GM10266 (cell line): ENCODE measurements around the gene CADM1.

Experiments
- DNase-seq: peaks from one replicate; pipeline ENCODE4 v3.0.0; 2012; ENCODE audit errors: extremely low spot score
- TF ChIP-seq, protein P1 (sequence below): IDR thresholded peaks from 2 replicates; pipeline ENCODE4 v1.5.1; 2012; ENCODE audit warnings: mild to moderate bottlenecking, low read depth; ENCODE audit not compliant: control insufficient read depth, insufficient read depth; ENCODE audit errors: missing control alignments

The CADM1 gene

GRCh38 chr11:115544422-115544948, 40.3 kb upstream of the CADM1 start:
- TF ChIP-seq, protein P1, sequence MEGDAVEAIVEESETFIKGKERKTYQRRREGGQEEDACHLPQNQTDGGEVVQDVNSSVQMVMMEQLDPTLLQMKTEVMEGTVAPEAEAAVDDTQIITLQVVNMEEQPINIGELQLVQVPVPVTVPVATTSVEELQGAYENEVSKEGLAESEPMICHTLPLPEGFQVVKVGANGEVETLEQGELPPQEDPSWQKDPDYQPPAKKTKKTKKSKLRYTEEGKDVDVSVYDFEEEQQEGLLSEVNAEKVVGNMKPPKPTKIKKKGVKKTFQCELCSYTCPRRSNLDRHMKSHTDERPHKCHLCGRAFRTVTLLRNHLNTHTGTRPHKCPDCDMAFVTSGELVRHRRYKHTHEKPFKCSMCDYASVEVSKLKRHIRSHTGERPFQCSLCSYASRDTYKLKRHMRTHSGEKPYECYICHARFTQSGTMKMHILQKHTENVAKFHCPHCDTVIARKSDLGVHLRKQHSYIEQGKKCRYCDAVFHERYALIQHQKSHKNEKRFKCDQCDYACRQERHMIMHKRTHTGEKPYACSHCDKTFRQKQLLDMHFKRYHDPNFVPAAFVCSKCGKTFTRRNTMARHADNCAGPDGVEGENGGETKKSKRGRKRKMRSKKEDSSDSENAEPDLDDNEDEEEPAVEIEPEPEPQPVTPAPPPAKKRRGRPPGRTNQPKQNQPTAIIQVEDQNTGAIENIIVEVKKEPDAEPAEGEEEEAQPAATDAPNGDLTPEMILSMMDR, result no peak
- DNase-seq, result no peak

- no peak for DNase-seq
- TF ChIP-seq, protein P1, result no peak
Observed at GRCh38 chr11:115541518-115541917, 37.3 kb upstream of the CADM1 start.

DNA sequence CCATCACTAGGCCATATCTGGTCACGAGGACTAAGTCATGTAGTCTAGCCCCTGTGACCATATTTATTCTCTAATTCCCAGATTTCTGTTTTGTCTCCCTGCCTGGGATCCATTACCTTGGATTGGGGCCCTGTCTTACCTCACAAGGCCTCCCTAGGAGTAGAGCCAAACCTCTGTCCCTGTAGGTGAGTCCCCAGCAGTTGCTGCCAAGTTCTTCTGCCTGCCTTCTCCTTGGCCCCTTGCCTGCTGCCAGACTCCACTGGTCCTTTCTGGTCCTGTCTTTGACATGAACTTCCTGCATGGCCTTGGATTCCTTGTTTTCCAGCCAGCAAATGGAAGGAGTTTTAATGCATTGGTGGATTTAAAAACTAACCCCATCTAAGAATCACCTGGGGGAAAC, 35.6 kb upstream of the CADM1 start:
- TF ChIP-seq, protein P1, result no peak
- no peak for DNase-seq

DNA sequence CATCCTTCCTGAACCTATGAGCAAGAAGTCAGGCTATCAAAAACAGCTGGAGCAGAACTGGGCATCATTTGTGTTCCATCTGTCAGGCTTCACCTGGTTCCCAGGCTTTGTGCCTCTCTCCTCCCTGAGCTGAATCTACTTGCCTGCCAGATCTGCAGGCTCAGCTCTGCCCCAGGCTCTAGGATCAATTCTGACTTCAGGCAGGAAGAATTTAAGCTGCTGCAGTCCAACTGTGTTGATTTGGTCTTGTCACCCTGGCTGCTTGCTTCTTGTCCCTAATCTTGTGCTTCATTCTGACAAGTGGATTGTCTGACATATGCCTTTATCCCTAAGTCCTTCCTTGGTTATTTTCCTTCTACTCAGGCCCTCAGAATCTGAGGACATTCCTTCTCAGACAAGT, 31.6 kb upstream of the CADM1 start:
- TF ChIP-seq, protein P1, result no peak
- no peak for DNase-seq

DNA sequence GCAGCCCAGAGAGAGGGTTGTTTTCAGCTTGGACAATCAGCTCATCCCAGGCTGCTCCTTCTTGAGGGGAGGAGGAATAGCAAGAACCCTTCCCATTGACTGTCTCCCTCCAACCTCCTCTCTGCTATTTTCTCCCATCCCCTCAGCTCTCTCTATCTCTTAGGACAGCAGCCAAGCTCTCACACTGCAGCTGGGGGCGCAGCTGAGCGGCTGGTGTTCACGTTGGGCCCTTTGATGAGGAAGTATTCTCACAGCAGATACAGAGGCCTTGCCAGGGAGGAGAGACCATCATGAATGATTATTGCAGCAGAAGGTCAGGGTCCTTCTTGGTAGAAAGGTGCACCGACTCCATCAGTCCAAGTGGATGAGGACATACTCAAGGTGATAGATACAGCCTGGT, 26.5 kb upstream of the CADM1 start:
- peak; percentile 8 for DNase-seq

DNA sequence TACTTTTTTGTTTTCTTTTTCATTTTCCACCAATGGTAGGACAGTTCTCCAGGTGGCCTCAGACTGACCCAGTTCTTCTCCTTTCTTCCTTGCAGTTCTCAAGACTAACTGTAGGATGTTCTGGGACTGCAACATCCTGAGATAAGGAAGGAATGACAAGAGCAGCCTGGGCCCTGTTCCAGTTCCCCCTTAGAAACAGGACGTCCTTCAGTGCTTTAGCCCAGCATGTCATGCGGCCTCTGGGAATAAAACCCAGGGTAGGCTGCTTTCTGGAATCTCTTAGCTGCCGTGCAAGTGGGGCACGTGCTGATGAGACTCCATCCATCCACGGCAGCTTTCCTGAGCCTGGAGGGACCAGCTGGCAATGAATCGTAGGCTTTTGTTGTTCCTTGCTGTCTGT, 24.0 kb upstream of the CADM1 start:
- TF ChIP-seq, protein P1, result no peak
- no peak for DNase-seq

More for the DNA sequence above, 26.5 kb upstream of the CADM1 start:
- TF ChIP-seq, protein P1, result peak; percentile 32

- no peak for DNase-seq
Observed at GRCh38 chr11:115527534-115528125, 23.4 kb upstream of the CADM1 start.

More at GRCh38 chr11:115527534-115528125, 23.4 kb upstream of the CADM1 start:
- TF ChIP-seq, protein P1, result no peak
